HL-60 (cell line): ENCODE results near the gene SPOCK2.

ENCODE experiments used
- DNase-seq, 2 experiments: peaks; one replicate each; pipeline ENCODE4 v3.0.0-alpha.2; 2010 to 2020; ENCODE audit warnings: low read depth in 1 of 2, low spot score in 1 of 2
- H3K27ac ChIP-seq: fragments of 250-450 bp; sonication (Bioruptor Pico); replicated peaks from 2 replicates; pipeline ENCODE4 v1.5.1; 2020; ENCODE audit warnings: mild to moderate bottlenecking, moderate library complexity
- H3K27me3 ChIP-seq: fragments of 250-450 bp; sonication (Bioruptor Pico); 2 replicates; pipeline ENCODE4 v1.5.1; 2021; ENCODE audit warnings: mild to moderate bottlenecking, moderate library complexity; ENCODE audit not compliant: insufficient read depth, poor library complexity, severe bottlenecking
- H3K4me3 ChIP-seq: replicated peaks from 2 replicates; pipeline ENCODE4 v1.5.1; 2011; ENCODE audit warnings: mild to moderate bottlenecking, control low read depth, low read length; ENCODE audit not compliant: insufficient read depth
- GABPA ChIP-seq: IDR thresholded peaks from 2 replicates; pipeline ENCODE4 v1.6.1; 2012; ENCODE audit warnings: low read depth
- POLR2AphosphoS5 ChIP-seq: IDR thresholded peaks from 2 replicates; pipeline ENCODE4 v1.6.1; 2012; ENCODE audit warnings: low read depth
- SPI1 ChIP-seq: IDR thresholded peaks from 2 replicates; pipeline ENCODE4 v1.6.1; 2012; ENCODE audit warnings: low read depth, mild to moderate bottlenecking, borderline replicate concordance
- TF ChIP-seq, protein P1 (sequence below): IDR thresholded peaks from 2 replicates; pipeline ENCODE4 v1.6.1; 2012; ENCODE audit warnings: low read depth; ENCODE audit not compliant: insufficient replicate concordance
- TF ChIP-seq, protein P2 (sequence below): IDR thresholded peaks from one replicate; pipeline ENCODE4 v1.5.1; 2011; ENCODE audit warnings: low read length, control low read depth, inconsistent platforms; ENCODE audit not compliant: insufficient read depth

Gene SPOCK2

GRCh38 chr10:72011468-72011867 lies 76.9 kb downstream of the SPOCK2 start:
- no peak for DNase-seq
- H3K4me3 ChIP-seq: no peak overlapping the region
- no peak for TF ChIP-seq SPI1
- TF ChIP-seq POLR2AphosphoS5: no peak
- TF ChIP-seq, protein P1, sequence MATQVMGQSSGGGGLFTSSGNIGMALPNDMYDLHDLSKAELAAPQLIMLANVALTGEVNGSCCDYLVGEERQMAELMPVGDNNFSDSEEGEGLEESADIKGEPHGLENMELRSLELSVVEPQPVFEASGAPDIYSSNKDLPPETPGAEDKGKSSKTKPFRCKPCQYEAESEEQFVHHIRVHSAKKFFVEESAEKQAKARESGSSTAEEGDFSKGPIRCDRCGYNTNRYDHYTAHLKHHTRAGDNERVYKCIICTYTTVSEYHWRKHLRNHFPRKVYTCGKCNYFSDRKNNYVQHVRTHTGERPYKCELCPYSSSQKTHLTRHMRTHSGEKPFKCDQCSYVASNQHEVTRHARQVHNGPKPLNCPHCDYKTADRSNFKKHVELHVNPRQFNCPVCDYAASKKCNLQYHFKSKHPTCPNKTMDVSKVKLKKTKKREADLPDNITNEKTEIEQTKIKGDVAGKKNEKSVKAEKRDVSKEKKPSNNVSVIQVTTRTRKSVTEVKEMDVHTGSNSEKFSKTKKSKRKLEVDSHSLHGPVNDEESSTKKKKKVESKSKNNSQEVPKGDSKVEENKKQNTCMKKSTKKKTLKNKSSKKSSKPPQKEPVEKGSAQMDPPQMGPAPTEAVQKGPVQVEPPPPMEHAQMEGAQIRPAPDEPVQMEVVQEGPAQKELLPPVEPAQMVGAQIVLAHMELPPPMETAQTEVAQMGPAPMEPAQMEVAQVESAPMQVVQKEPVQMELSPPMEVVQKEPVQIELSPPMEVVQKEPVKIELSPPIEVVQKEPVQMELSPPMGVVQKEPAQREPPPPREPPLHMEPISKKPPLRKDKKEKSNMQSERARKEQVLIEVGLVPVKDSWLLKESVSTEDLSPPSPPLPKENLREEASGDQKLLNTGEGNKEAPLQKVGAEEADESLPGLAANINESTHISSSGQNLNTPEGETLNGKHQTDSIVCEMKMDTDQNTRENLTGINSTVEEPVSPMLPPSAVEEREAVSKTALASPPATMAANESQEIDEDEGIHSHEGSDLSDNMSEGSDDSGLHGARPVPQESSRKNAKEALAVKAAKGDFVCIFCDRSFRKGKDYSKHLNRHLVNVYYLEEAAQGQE: no peak
- no peak for TF ChIP-seq GABPA
- TF ChIP-seq, protein P2, sequence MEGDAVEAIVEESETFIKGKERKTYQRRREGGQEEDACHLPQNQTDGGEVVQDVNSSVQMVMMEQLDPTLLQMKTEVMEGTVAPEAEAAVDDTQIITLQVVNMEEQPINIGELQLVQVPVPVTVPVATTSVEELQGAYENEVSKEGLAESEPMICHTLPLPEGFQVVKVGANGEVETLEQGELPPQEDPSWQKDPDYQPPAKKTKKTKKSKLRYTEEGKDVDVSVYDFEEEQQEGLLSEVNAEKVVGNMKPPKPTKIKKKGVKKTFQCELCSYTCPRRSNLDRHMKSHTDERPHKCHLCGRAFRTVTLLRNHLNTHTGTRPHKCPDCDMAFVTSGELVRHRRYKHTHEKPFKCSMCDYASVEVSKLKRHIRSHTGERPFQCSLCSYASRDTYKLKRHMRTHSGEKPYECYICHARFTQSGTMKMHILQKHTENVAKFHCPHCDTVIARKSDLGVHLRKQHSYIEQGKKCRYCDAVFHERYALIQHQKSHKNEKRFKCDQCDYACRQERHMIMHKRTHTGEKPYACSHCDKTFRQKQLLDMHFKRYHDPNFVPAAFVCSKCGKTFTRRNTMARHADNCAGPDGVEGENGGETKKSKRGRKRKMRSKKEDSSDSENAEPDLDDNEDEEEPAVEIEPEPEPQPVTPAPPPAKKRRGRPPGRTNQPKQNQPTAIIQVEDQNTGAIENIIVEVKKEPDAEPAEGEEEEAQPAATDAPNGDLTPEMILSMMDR: no peak
- H3K27me3 ChIP-seq: no peaks in the 10 kb centered on the region
- H3K27ac ChIP-seq: no peak overlapping the region

DNA sequence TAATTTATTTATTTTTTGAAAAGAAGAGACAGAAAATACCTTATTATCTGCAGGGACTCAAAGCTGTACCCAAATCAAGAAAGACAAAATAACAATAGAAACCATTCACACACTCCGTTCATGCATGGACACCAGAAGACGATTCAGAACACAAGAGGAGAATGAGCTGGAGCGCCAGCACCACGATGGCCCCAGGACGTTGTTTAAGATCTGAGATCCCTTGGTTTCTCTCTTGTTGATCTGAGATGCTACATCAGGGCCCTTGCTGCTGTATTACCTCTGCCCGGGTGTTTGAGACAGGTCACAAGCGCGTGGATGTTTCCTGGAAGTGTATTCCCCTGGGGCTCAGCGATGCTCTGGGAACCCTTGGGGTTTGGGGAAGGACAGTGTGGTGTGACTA lies 77.3 kb downstream of the SPOCK2 start:
- DNase-seq: no peak
- no peak for TF ChIP-seq SPI1
- TF ChIP-seq POLR2AphosphoS5: no peak
- TF ChIP-seq, protein P2: no peak
- TF ChIP-seq GABPA: no peak
- TF ChIP-seq, protein P1: no peak
- Histone ChIP-seq H3K4me3 (no peak overlapping the region), H3K27ac (no peak overlapping the region), H3K27me3 (no peaks in the 10 kb centered on the region)

GRCh38 chr10:72010234-72010973 lies 77.9 kb downstream of the SPOCK2 start:
- H3K27me3 ChIP-seq: no peaks in the 10 kb centered on the region
- DNase-seq: no peak
- no peak overlapping the region for H3K27ac ChIP-seq
- TF ChIP-seq POLR2AphosphoS5 (no peak), GABPA (no peak), SPI1 (no peak)
- TF ChIP-seq, protein P2: no peak
- TF ChIP-seq, protein P1: no peak
- no peak overlapping the region for H3K4me3 ChIP-seq
